ENCODE measurements around the gene TBX15.

Gene TBX15

GRCh38 chr1:118951270-118951936 lies 36.7 kb downstream of the TBX15 start:
- in situ Hi-C loops (cut with HindIII; ENCODE audit: low sequenced_read_pairs) = no loop called here
- H3K4me3 ChIP-seq (ENCODE audit: low read depth, low read length) = no peak overlapping the region
- no peak for DNase-seq (ENCODE audit: low read depth, low spot score)
- no peak for TF ChIP-seq CTCF (IDR thresholded peaks at IDR 0.05; ENCODE audit: low read depth, low read length)

- TF ChIP-seq CTCF (IDR thresholded peaks at IDR 0.05; ENCODE audit: low read depth, low read length) = no peak
- in situ Hi-C loops (cut with HindIII; ENCODE audit: low sequenced_read_pairs) = no loop called here
- DNase-seq (ENCODE audit: low read depth, low spot score) = peak; percentile 39
- H3K4me3 ChIP-seq (ENCODE audit: low read depth, low read length) = no peak overlapping the region
Measured at GRCh38 chr1:118949315-118949714, 38.8 kb downstream of the TBX15 start.

- DNase-seq (ENCODE audit: low read depth, low spot score) = no peak
- TF ChIP-seq CTCF (IDR thresholded peaks at IDR 0.05; ENCODE audit: low read depth, low read length) = no peak
- in situ Hi-C loops (cut with HindIII; ENCODE audit: low sequenced_read_pairs) = no loop called here
Measured at GRCh38 chr1:118948846-118949245, 39.3 kb downstream of the TBX15 start.

GRCh38 chr1:118948351-118948750 lies 39.8 kb downstream of the TBX15 start:
- in situ Hi-C loops (cut with HindIII; ENCODE audit: low sequenced_read_pairs) = no loop called here
- no peak for TF ChIP-seq CTCF (IDR thresholded peaks at IDR 0.05; ENCODE audit: low read depth, low read length)
- DNase-seq (ENCODE audit: low read depth, low spot score) = no peak
- H3K4me3 ChIP-seq (ENCODE audit: low read depth, low read length) = no peak overlapping the region

More at GRCh38 chr1:118948846-118949245, 39.3 kb downstream of the TBX15 start:
- H3K4me3 ChIP-seq (ENCODE audit: low read depth, low read length) = no peak overlapping the region

GRCh38 chr1:118947790-118948189 lies 40.4 kb downstream of the TBX15 start:
- TF ChIP-seq CTCF (IDR thresholded peaks at IDR 0.05; ENCODE audit: low read depth, low read length) = no peak
- in situ Hi-C loops (cut with HindIII; ENCODE audit: low sequenced_read_pairs) = no loop called here
- peak; percentile 68 for DNase-seq (ENCODE audit: low read depth, low spot score)
- no peak overlapping the region for H3K4me3 ChIP-seq (ENCODE audit: low read depth, low read length)

GRCh38 chr1:118947003-118947765 lies 41.0 kb downstream of the TBX15 start:
- no peak for DNase-seq (ENCODE audit: low read depth, low spot score)
- no peak for TF ChIP-seq CTCF (IDR thresholded peaks at IDR 0.05; ENCODE audit: low read depth, low read length)
- in situ Hi-C loops (cut with HindIII; ENCODE audit: low sequenced_read_pairs) = no loop called here
- H3K4me3 ChIP-seq (ENCODE audit: low read depth, low read length) = no peak overlapping the region

Measured in astrocyte of the spinal cord (primary cell).